M059J (cell line): Measurements from ENCODE around the gene ANP32E. TPM values are rescaled to one million over a fixed set of nuclear protein-coding genes. Genes with fewer than 3 reads are reported as not detected.

Source experiments
- DNase-seq: peaks from one replicate; pipeline ENCODE4 v3.0.0-alpha.2; 2012; ENCODE audit warnings: low read depth
- total RNA-seq: library from RNA; depleted of rRNA; stranded (reverse); fragments of >200 nt; shearing (Covaris generic); gene quantifications from 2 replicates; pipeline ENCODE4 v1.2.3, GENCODE V29; 2014; rRNA removed

The ANP32E gene
- 50.2 and 64.4 TPM in 2 replicates for total RNA-seq

GRCh38 chr1:150235852-150236613, at the start of gene ANP32E:
ANP32E (minus strand) TSS chr1:150236112; CDS start chr1:150235786, 326 bp downstream.
- DNase-seq = peak; percentile 100

- DNase-seq = no peak
Observed at GRCh38 chr1:150283260-150283659, 47.3 kb upstream of the ANP32E start.

GRCh38 chr1:150282558-150282958, 46.6 kb upstream of the ANP32E start:
- DNase-seq = no peak

- peak; percentile 99 for DNase-seq
Observed at GRCh38 chr1:150281758-150282557, 46.0 kb upstream of the ANP32E start, which contains the start of gene CIART. CIART (plus strand) TSS chr1:150282554; CDS start chr1:150283268, 714 bp downstream.

GRCh38 chr1:150281221-150281757, 45.4 kb upstream of the ANP32E start:
- peak; percentile 77 for DNase-seq

GRCh38 chr1:150280138-150280707, 44.3 kb upstream of the ANP32E start:
- DNase-seq = no peak

GRCh38 chr1:150273311-150273710, 37.4 kb upstream of the ANP32E start:
- DNase-seq = no peak

GRCh38 chr1:150271291-150271959, 35.5 kb upstream of the ANP32E start:
- DNase-seq = no peak

- no peak for DNase-seq
Observed at GRCh38 chr1:150269451-150269850, 33.5 kb upstream of the ANP32E start.

- DNase-seq = peak; percentile 98
Observed at GRCh38 chr1:150268705-150269403, 32.9 kb upstream of the ANP32E start, which contains the start of gene APH1A. APH1A (minus strand) TSS chr1:150269016; CDS start chr1:150268810, 206 bp downstream.

- peak; percentile 42 for DNase-seq
Observed at GRCh38 chr1:150268340-150268704, 32.4 kb upstream of the ANP32E start.

GRCh38 chr1:150267896-150268295, 32.0 kb upstream of the ANP32E start:
- DNase-seq = no peak

- DNase-seq = no peak
Observed at GRCh38 chr1:150263549-150263948, 27.6 kb upstream of the ANP32E start.

- DNase-seq = peak; percentile 16
Observed at GRCh38 chr1:150262388-150263320, 26.7 kb upstream of the ANP32E start.

- DNase-seq = no peak
Observed at GRCh38 chr1:150261367-150261766, 25.5 kb upstream of the ANP32E start.

- peak; percentile 49 for DNase-seq
Observed at GRCh38 chr1:150259758-150260669, 24.1 kb upstream of the ANP32E start.

- DNase-seq = no peak
Observed at GRCh38 chr1:150259217-150259616, 23.3 kb upstream of the ANP32E start.
